ENCODE data around the gene PRR5L. TPM values are rescaled to one million over a fixed set of nuclear protein-coding genes. Genes with fewer than 3 reads are reported as not detected.

Gene PRR5L, protein sequence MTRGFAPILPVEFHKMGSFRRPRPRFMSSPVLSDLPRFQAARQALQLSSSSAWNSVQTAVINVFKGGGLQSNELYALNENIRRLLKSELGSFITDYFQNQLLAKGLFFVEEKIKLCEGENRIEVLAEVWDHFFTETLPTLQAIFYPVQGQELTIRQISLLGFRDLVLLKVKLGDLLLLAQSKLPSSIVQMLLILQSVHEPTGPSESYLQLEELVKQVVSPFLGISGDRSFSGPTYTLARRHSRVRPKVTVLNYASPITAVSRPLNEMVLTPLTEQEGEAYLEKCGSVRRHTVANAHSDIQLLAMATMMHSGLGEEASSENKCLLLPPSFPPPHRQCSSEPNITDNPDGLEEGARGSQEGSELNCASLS
- total RNA-seq, result 30.7 TPM

GRCh38 chr11:36295926-36296325 is at the start of gene PRR5L:
Gene PRR5L (plus strand): TSS chr11:36296288. CDS start chr11:36401122, 104,834 bp downstream.

DNA sequence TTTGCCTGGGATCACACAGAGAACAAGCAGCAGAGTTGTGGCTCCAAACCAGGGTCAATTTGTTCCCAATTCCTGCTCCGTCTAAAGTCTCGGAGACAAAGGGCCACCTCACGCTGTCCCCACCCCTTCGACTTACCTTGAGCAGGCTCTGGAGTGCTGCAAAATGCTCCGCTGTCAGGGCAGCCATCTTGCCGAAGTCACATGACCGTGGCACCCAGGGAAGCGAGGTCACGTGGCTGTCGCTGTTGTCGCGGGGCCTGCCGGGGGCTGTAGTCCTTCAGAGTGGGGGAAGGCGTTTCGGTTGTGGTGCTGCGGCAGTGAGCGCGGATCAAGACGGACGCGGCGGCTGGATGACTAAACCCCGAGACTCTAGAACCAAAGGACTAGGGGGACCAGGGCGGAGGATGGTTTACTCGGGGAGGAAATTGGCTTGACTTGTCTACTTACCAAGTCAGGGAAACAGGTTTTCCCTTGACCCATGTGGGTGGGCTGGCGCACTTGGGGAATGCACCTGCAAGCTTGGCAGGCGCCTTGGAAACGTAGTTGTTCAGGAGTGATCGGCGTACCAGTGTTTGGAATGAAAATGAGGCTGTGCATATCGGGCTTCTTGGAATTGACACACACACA is 6.7 kb upstream of the PRR5L start, which contains the start of gene COMMD9:
Gene COMMD9, minus strand, starts transcription at position 199 of the 627 bp plus-strand sequence. Its CDS starts 12 bp downstream, at position 187.

GRCh38 chr11:36509694-36510593 is 213.9 kb downstream of the PRR5L start, which contains the start of gene TRAF6:
Gene TRAF6 (minus strand): TSS chr11:36510272. CDS start chr11:36501515, 8,757 bp downstream.

Small RNAs within 50 kb of the gene (small RNA-seq; reads per million reads assigned to genes)
- gene AC061999.1 (ENCODE audit: low replicate concordance), result not detected

Other genes with a start within 250 kb of the PRR5L start
- 50.7 TPM for gene COMMD9, start 6.9 kb upstream of the PRR5L start, total RNA-seq
- gene TRAF6, start 214.0 kb downstream of the PRR5L start, total RNA-seq, result 12.7 TPM